ENCODE data around the gene SLC39A1. TPM values are rescaled to one million over a fixed set of nuclear protein-coding genes. Genes with fewer than 3 reads are reported as not detected.
A peak's percentile ranks its signal among the peaks of the same experiment; 100 is the strongest.

SLC39A1 gene
- total and polyA plus RNA-seq, 9 of the 15 experiments (the other 6 are each of a cell fraction or from before 2014, with no cell fraction given) = 9.9 to 81.1 (median 62.7) TPM

GRCh38 chr1:153922076-153922971 lies 41.0 kb downstream of the SLC39A1 start (continued):
- TF ChIP-seq ZNF449 (CRISPR knock-in tag; IDR thresholded peaks at IDR 0.05) (no peak), HLTF (IDR thresholded peaks at IDR 0.05) (no peak), U2AF1 (optimal IDR thresholded peaks at IDR 0.05; ENCODE audit: low read depth, low read length) (no peak), CBX3 (IDR thresholded peaks at IDR 0.05; ENCODE audit: borderline replicate concordance in 1 of 2, low read length in 2 of 2) (no peak), MNT (conservative IDR thresholded peaks at IDR 0.05) (peak in 1 of 2 experiments; percentile 59; a peak in 2 of 4 replicates), NFIC (IDR thresholded peaks at IDR 0.05) (peak; percentile 65), ZC3H4 (CRISPR knock-in tag; IDR thresholded peaks at IDR 0.05; ENCODE audit: borderline replicate concordance) (no peak), HCFC1 (IDR thresholded peaks at IDR 0.05; ENCODE audit: low read depth, low read length) (peak; percentile 40; the same call in 1 of the 2 replicates), ZNF512 (tag; IDR thresholded peaks at IDR 0.05) (no peak), NFXL1 (CRISPR knock-in tag; IDR thresholded peaks at IDR 0.05) (no peak), ZNF197 (CRISPR knock-in tag; IDR thresholded peaks at IDR 0.05; ENCODE audit: low read depth) (0 out of 2 replicates have a peak, but pooled peaks have one; percentile 55), ZNF707 (CRISPR knock-in tag; conservative IDR thresholded peaks at IDR 0.05) (no peak), CREM (IDR thresholded peaks at IDR 0.05; ENCODE audit: low read depth) (no peak; the same call in 1 of the 2 replicates), KDM5B (IDR thresholded peaks at IDR 0.05; ENCODE audit: insufficient replicate concordance, low read depth, low read length) (peak; percentile 52), TAF1 (IDR thresholded peaks at IDR 0.05; ENCODE audit: control insufficient read depth, extremely low read depth, insufficient read depth, low read length, severe bottlenecking) (peak; percentile 90), BMI1 (IDR thresholded peaks at IDR 0.05; ENCODE audit: low read length) (no peak), CHD2 (IDR thresholded peaks at IDR 0.05; ENCODE audit: low read depth, low read length) (no peak), SLC30A9 (CRISPR knock-in tag; IDR thresholded peaks at IDR 0.05) (no peak), DIDO1 (tag; IDR thresholded peaks at IDR 0.05; ENCODE audit: low read depth) (no peak), RBM15 (IDR thresholded peaks at IDR 0.05; ENCODE audit: insufficient read depth, low read length) (no peak), MTA1 (IDR thresholded peaks at IDR 0.05; ENCODE audit: borderline replicate concordance) (no peak), SPI1 (IDR thresholded peaks at IDR 0.05; ENCODE audit: borderline replicate concordance, low read depth, low read length) (no peak), MYNN (IDR thresholded peaks at IDR 0.05) (0 out of 2 replicates have a peak, but pooled peaks have one; percentile 48), MYNN (CRISPR knock-in tag; IDR thresholded peaks at IDR 0.05) (no peak), ZBED1 (IDR thresholded peaks at IDR 0.05) (0 out of 2 replicates have a peak, but pooled peaks have one; percentile 59)
